ENCODE measurements around the gene DMXL1. TPM values are rescaled to one million over a fixed set of nuclear protein-coding genes. Genes with fewer than 3 reads are reported as not detected.

The DMXL1 gene
- total RNA-seq, 1 donor from 2014 or later = 22.3 TPM

DNA sequence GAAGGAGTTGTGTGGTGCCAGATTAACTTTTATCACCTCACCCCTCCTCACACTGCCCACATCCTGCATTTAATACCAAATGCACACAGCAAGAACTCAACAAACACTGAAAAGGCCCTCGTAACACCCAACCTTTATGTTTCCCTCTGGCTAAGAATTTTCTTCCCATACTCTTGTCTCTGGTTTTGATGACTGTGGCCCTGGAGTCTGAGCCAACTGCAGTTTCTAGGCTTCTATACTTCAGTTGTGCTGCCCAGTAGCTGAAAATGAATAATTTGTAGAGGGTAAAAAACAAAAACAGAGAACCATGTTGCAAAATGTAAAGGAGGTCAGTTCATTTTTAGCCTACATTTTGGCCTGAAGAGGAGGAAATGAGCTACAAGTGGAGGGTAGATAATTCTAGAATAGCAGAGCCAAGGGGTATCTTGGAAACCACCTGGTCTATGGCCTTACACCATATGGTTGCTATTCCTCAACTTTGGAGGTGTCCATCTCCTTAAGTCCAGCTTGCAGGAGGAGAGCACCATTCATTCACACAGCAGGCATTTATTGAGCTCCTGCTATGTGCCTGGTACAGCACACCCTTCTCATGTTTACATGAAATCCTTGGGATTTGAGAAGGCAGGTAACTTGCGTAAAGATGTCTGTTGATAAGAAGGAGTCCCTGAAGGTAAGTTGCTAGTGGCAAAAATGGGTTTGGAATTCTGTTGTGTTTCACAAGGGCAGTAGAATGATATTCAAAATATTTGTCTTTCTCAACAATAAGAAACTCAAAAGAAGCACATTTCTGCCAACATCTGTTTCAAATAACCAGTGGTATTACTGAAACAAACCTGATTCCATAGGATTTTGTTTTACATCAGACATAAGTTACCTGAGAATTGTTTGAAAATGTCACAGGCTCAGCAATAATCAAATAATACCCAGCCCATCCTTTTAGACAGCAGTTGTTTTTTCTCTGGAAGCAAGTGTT is 201.2 kb downstream of the DMXL1 start:
- peaks cover 64% of the 10 kb centered on the region for H3K4me1 ChIP-seq
- no peak overlapping the region for H3K4me3 ChIP-seq
- H3K9me3 ChIP-seq (replicated peaks) = no peaks in the 10 kb centered on the region
- no peak for TF ChIP-seq CTCF (IDR thresholded peaks at IDR 0.05; ENCODE audit: borderline replicate concordance)
- no peak overlapping the region for H3K27ac ChIP-seq (replicated peaks)
- no peak for DNase-seq
- intact Hi-C loops (cut with micrococcal nuclease) = no loop called here
- no peaks in the 10 kb centered on the region for H3K27me3 ChIP-seq (ENCODE audit: low read depth)
- no peaks in the 10 kb centered on the region for H3K36me3 ChIP-seq

- H3K4me1 ChIP-seq = peaks cover 55% of the 10 kb centered on the region
- no peaks in the 10 kb centered on the region for H3K9me3 ChIP-seq (replicated peaks)
- no peaks in the 10 kb centered on the region for H3K27me3 ChIP-seq (ENCODE audit: low read depth)
- intact Hi-C loops (cut with micrococcal nuclease) = no loop called here
- no peaks in the 10 kb centered on the region for H3K36me3 ChIP-seq
- DNase-seq = peak; percentile 26
- TF ChIP-seq CTCF (IDR thresholded peaks at IDR 0.05; ENCODE audit: borderline replicate concordance) = no peak
- peak overlapping the region; percentile 33 for H3K4me3 ChIP-seq
- H3K27ac ChIP-seq (replicated peaks) = peak overlapping the region; percentile 61
These were observed 202.5 kb downstream of the DMXL1 start for GRCh38 chr5:119273391-119273839.

DNA sequence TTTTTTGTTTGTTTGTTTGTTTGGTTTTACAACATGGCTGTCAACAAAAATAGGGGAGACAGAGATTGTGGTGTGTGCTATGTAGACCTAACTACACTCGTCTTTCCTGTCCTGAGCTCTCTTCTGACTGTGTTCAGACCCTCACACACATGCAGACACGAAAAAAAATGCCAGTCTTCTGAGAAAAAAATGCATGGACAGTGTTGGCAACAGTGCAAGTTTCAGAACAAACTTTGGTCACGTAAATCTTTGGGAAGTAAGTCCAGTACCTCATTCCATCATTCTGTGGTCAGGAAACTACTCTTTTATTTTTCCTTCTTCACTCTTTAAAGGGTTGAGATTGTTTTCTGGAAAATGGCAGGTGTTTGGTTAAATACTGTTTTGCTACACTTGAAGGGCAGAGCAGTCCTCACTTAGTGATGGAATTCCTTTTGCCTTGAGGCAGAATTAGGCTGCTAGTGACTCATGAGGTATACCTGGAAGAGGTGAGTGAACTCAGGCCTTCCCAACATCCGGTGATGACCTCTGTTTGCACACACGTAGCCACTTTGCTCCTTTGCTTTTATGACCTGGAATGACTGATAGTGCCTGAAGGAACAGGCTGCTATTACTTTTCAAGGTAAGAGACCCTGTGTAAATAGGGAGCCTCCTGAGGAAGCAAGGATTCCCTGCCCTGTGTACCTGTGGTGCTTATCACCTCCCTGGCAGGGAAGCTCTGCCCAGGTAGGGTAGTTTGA is 203.3 kb downstream of the DMXL1 start:
- Histone ChIP-seq H3K27ac (replicated peaks) (peak overlapping the region; percentile 61), H3K4me1 (peaks cover 50% of the 10 kb centered on the region), H3K36me3 (no peaks in the 10 kb centered on the region), H3K4me3 (no peak overlapping the region), H3K9me3 (replicated peaks) (no peaks in the 10 kb centered on the region), H3K27me3 (ENCODE audit: low read depth) (no peaks in the 10 kb centered on the region)
- intact Hi-C loops (cut with micrococcal nuclease) = no loop called here
- no peak for DNase-seq
- TF ChIP-seq CTCF (IDR thresholded peaks at IDR 0.05; ENCODE audit: borderline replicate concordance) = no peak

GRCh38 chr5:119274767-119275130 is 203.9 kb downstream of the DMXL1 start:
- Histone ChIP-seq H3K4me1 (peaks cover 44% of the 10 kb centered on the region), H3K27ac (replicated peaks) (peak overlapping the region; percentile 5), H3K4me3 (no peak overlapping the region), H3K36me3 (no peaks in the 10 kb centered on the region), H3K27me3 (ENCODE audit: low read depth) (no peaks in the 10 kb centered on the region), H3K9me3 (replicated peaks) (no peaks in the 10 kb centered on the region)
- intact Hi-C loops (cut with micrococcal nuclease) = no loop called here
- DNase-seq = no peak
- TF ChIP-seq CTCF (IDR thresholded peaks at IDR 0.05; ENCODE audit: borderline replicate concordance) = no peak

DNA sequence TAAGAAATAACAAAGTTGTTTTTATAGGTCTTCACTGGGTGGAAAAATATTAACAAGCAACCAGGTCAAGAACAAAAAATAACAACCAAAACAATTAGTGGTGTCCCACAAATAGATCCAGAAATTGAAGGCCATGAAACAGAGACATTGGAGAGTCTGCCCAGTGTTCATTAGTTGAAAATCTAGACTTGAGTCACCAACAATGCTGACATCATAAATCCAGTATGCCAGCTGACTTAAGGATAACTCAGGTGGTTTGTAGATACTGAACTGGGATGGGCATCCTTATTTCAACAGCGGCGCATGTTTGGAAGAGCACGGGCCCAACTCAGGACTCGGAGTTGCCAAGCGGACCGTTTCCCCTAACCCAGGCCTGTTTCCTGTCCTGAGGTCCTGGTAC is 204.3 kb downstream of the DMXL1 start:
- intact Hi-C loops (cut with micrococcal nuclease) = no loop called here
- H3K36me3 ChIP-seq = no peaks in the 10 kb centered on the region
- H3K4me3 ChIP-seq = no peak overlapping the region
- H3K4me1 ChIP-seq = peaks cover 40% of the 10 kb centered on the region
- peak overlapping the region; percentile 5 for H3K27ac ChIP-seq (replicated peaks)
- DNase-seq = no peak
- TF ChIP-seq CTCF (IDR thresholded peaks at IDR 0.05; ENCODE audit: borderline replicate concordance) = no peak
- H3K27me3 ChIP-seq (ENCODE audit: low read depth) = no peaks in the 10 kb centered on the region
- no peaks in the 10 kb centered on the region for H3K9me3 ChIP-seq (replicated peaks)

Measured in left ventricle myocardium inferior (tissue), 1 donor.